NCI-H460 (cell line): Measurements from ENCODE around the gene TMEM183A. TPM values are rescaled to one million over a fixed set of nuclear protein-coding genes. Genes with fewer than 3 reads are reported as not detected.

ENCODE experiments used
- DNase-seq: peaks from one replicate; pipeline ENCODE4 v3.0.0-alpha.2; 2016; ENCODE audit warnings: low read depth; ENCODE audit errors: extremely low read depth
- total RNA-seq: library from RNA; depleted of rRNA; stranded (reverse); fragments of >200 nt; shearing (Covaris generic); gene quantifications from 2 replicates; pipeline ENCODE4 v1.2.3, GENCODE V29; 2014

TMEM183A gene
- total RNA-seq, 1 experiment from 2014 or later, result 121 TPM

DNA sequence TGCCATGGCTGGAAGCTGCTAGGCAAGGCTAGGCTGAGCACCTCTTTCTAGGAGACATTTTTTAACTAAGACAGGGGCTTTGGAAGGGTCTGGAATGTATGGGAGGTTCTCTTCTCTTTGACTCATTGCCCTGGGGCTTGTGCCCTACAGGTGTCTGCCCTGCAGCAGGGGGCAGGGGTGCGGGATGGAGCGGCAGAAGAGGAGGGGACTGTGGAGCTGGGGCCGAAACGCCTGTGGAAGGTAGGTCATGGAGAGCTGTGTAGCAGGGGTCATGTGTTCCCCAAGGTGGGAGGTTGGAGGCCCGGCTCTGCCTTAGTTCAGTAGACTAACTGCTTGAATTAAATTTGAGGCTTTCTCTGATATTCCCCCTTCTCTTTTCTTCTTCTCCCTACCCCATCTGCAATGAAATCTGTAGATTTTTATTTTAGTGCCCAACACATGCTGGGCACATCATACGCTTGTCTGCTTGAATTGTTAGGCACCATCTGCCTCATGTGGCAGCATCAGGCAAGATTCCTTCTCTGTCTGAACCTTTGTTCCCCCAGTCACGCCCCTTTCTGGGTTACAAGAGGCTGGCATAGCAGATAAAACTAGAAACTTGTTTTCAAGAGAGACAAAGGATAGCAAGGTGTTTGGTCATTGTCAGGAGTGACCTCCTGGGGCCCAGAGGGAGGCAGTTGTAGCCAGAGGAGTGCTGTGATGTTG is 37.5 kb downstream of the TMEM183A start:
- DNase-seq, result no peak

DNA sequence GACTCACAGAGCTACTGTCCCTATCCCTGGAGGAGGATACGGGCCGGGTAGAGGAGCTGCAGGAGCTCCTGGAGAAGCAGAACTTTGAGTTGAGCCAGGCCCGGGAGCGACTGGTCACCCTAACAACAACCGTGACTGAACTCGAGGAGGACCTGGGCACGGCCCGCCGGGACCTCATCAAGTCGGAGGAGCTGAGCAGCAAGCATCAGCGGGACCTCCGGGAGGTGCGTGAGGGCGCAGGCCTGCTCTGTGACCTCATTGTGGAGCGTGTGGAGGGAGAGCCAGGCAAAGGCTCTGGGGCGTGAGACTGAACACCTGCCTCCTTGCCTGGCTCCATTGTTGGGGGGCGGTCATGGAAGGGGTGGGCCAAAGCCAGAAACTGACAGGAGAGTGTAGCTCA is 38.2 kb downstream of the TMEM183A start:
- DNase-seq, result no peak

DNA sequence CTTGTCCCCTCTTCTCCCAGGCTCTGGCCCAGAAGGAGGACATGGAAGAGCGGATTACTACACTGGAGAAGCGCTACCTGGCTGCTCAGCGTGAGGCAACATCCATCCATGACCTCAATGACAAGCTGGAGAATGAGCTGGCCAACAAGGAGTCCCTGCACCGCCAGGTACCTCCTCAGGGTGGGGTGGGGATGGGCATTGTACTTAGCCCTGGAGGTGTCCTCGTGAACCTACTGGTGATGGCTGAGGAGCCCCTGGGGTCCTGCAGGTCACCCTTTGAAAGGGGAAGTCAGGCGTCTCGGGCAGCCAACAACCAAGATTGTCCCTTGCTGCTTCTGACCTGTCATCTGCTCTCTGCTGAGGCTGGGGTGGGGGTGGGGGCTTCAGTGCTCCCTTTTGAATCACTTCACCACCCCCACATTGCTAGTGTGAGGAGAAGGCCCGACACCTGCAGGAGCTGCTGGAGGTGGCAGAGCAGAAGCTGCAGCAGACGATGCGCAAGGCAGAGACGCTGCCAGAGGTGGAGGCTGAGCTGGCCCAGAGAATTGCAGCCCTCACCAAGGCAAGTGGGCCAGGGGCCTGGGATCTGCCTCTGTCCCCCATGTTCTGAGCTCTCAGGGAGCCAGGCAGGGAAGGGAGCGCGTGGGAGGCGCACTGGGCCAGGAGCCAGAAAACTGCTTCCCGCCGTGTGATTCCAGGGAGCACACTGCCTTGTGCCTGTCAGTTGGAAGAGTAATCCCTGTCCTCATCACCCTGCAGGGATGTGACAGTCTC is 38.8 kb downstream of the TMEM183A start:
- DNase-seq, result no peak

DNA sequence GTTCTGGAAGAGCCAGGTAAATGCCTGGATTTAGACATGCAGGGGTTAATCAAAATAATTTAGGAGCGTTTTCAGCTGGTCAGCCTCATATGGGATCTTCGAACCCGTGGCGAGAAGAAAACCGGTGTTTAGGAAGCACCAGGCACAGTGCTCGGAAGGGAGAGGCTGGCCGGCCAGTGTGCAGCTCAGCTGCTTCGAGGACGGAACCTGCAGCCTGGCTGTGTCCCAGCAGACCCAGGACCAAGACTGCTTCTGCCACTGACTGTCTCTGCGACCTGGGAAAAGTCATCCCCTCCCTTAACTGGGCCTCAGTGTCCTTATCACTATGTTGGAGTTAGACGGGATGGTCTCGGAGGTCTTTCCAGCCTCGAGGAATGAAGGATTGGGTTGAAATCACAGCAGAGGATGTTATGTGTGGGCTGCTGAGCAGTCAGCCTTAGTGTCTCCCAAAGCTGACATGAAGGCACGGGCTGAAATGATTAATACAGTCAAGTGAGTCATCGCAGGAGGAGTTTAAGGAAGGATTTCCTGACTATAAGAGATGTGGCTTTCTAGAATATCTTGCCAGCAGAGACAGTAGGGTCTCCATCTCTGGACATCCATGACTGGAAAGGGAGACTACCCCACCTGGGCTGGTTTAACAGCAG is 39.9 kb downstream of the TMEM183A start:
- no peak for DNase-seq

DNA sequence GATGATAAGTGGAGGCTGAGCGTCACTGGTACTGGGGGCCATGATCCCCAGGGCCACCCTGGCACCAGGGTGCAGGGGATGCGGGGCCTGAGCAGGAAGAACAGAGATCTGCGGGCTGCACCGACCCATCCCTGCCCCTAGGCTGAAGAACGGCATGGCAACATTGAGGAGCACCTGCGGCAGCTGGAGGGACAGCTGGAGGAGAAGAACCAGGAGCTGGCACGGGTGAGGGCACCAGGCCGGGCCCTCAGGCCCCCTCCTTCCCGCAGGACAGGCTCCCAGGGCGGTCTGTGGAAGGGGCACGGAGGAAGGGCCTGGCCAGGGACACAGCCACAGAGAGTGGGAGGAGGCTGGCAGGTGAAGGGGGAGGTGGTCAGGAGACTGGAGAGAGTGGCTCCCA is 40.9 kb downstream of the TMEM183A start:
- no peak for DNase-seq

DNA sequence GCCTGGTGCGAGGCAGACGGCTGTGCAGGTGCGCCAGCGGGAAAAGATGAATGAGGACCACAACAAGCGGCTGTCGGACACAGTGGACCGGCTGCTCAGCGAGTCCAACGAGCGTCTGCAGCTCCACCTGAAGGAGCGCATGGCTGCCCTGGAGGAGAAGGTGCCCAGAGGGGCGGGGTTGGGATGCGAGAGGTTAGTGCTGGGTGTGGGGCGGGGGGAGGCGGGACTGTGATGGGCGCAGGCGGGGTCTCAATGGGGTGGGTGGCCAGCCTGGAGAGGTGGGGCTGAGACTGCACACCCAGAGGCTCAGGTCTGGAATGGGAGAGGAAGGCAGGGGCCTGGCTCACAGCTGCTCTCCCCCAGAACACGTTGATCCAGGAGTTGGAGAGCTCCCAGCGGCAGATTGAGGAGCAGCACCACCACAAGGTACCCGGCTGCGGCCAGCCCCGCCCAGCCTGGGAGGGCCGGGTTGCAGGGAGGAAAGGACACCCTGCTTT is 41.4 kb downstream of the TMEM183A start:
- DNase-seq, result no peak

DNA sequence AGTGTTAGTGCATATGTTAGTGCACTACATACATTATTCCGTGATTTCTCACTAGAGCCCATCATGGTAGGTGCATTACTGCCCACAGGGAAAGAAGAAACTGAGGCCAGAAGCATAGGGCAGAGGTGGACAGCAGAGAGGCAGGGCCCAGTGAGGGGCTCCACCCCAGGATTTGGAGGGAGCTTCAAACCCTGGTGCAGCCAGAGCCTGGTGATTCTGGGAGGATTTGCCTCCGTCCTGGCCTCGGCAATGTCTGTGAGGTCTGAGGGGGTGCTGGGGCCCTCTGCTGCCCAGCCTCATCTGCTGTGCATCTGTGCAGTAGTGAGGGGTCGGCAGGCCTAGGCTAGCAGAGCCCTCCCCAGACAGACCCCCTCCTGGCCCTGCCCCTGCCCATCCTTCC is 41.9 kb downstream of the TMEM183A start:
- no peak for DNase-seq

DNA sequence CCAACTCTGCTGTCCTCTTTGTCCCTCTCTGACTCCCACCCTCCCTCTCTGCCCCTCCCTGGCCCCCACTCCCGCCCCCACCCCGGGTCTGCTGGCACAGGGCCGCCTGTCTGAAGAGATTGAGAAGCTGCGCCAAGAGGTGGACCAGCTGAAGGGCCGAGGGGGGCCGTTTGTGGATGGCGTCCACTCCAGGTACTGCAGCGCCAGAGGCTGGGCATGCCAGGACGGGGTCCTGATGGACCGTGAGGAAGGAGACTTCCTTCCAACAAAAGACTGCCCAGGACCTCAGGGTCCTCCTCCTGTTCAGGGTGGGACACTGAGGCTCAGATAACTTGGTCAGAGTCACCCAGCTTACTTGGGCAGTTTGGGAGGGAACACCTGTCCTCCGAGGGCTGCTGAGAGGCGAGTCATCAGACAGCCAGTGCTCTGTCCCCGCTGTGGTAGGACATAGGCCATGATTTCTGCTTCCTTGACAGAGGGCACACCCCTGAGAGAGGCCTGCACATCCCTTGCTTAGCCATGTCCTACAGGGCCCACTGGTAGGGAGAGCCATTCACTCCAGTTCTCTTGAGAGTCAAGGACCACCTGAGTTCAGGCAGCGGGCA is 42.5 kb downstream of the TMEM183A start:
- no peak for DNase-seq

DNA sequence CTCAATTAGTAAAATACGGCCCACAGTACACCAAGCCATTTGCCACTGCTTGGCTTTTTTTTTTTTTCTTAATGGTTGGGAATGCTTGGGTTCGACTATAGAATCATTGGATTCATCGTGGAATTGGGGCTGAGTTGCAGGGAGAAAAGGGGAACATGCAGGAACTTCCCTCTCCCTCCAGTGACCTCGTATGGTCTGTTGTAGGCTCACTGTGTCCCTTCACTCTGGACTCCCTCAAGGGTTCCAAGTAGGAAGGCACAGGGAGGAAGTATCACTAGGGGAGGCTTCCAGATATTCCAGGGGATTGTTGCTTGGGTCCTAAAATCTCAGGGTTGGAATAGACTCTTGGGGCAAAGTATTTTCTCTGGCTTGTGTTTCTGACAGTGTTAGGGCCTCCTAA is 43.7 kb downstream of the TMEM183A start:
- DNase-seq, result no peak

DNA sequence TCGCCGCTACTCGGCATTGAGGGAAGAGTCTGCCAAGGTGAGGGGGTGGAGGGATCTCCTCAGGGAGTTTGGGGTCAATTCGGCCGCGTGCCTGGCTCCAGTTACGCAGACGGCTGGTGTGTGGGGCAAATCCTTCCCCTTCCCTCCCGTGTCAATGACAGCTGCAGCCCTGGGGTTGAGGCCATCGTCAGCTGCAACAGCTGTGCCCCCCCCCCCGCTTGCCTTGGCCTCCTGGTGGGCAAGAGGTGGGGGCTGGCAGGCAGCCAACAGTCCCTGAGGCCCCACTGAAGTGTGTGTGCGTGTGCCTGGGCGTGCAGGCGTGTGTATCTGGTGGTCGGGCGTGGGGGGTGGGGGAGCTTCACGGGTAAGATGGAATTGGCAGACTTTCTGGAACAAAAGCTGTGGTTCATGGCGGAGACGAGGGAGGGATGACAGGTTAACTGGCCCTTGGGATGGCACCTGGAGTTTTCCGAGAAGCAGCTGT is 44.7 kb downstream of the TMEM183A start:
- DNase-seq, result no peak

DNA sequence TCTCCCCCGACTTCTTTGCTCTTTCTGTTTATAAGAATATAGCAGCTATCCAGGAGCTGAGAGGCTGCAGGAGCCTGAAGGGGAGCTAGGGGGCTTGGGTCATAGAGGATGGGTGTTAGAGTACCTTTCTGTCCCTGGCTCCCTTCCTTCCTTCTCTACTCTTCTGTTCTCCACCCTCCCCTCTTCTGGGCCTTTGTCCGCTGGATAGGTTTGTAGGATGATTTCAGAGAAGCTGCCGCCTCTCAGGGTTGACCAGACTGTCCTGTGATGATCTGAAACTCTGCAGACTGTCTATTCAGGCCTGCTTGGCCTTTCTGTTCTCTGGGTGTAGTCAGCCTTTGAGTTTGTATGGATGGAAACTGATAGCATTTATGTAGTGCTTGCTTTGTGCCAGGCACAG is 45.4 kb downstream of the TMEM183A start:
- no peak for DNase-seq

DNA sequence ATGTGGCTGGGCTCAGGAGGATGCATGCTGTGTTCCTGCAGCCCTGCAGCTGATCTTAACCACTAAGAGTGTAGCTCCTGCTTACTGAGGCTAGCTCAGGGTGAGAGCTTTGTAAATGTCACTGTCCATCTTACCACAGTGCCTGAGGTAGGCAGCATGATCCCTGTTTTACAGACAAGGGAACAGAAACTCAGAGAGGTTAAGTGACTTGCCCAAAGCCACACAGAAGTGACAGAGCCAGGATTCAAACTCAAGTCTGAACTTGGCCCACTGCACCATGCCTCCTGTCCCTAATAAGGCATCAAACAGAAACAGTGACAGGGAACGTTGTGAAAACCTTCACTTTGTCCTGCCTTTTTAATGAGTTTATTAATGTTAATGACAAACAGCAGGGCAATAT is 47.0 kb downstream of the TMEM183A start:
- DNase-seq, result no peak

DNA sequence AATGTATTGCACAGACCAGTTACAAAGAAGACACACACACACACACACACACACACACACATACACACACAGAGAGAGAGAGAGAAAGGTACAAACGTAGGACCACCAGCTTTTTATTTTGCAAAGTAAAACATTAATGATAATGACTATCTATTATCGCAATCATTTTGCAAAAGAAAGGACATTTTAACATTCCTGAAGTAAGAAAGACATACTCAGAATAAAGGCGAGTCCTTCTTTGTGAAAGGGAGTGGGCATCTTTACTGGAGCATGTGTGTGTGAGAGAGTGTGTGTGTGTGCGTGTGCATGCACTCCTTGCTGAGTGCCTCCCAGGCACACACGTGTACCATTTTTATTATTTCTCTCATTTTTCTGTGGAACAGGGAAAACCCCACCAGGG is 47.5 kb downstream of the TMEM183A start:
- DNase-seq, result no peak

DNA sequence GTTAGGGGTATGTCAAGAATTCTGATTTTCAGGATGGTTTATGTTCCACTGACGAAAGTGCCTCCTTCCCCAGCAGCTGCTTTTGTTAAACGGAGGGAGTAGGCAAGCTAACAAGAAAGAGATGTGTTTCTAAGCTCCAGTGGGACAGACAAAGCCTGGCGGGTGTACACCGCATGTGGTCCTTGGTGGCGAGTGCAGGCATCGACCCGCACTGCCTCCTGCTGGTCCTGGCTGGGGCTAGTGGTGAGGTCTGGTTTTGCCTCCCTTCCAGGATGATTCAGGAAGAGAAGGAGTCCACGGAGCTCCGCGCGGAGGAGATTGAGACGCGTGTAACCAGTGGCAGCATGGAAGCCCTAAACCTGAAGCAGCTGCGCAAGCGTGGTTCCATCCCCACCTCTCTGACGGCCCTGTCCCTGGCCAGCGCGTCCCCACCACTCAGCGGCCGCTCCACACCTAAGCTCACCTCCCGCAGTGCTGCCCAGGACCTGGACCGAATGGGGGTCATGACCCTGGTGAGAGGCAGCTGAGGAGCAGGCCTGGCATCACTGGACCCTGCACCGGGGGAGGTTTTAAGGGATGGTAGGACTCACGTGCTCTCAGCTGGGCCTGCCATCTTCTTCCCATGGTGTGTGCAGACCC is 48.1 kb downstream of the TMEM183A start:
- no peak for DNase-seq

DNA sequence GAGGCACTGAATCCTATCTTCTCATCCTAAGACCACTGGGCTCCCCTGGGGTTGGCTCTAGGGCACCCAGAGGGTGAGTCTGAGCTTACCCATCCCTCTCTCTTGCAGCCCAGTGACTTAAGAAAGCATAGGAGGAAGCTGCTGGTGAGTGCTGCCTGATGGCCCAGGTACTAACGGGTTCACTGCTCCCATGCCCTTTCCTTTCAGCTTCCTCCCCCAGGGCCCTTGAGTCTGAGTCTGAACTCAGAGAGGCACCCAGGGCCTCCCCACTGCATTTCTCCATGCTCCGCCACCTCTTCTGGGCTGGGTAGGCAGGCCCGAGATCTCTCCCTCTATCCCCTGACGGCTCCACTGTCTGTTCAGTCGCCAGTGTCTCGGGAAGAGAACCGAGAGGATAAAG is 48.8 kb downstream of the TMEM183A start:
- no peak for DNase-seq

DNA sequence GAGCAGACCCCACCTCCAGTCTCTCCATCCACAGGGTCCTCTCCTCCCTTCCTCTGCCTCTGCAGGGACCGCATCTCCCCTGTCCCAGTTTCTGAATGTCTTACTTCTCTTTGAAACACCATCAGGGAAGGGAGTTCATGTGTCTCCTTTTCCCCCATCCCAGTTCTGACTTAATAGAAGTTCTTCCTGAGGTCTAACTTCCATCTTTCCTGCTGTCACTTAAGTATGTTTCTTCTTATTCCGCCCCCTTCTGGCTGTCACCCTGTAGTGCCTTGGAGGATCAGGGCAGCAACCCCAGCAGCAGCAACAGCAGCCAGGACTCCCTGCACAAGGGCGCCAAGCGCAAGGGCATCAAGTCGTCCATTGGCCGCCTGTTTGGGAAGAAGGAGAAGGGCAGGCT is 49.3 kb downstream of the TMEM183A start:
- DNase-seq, result no peak

DNA sequence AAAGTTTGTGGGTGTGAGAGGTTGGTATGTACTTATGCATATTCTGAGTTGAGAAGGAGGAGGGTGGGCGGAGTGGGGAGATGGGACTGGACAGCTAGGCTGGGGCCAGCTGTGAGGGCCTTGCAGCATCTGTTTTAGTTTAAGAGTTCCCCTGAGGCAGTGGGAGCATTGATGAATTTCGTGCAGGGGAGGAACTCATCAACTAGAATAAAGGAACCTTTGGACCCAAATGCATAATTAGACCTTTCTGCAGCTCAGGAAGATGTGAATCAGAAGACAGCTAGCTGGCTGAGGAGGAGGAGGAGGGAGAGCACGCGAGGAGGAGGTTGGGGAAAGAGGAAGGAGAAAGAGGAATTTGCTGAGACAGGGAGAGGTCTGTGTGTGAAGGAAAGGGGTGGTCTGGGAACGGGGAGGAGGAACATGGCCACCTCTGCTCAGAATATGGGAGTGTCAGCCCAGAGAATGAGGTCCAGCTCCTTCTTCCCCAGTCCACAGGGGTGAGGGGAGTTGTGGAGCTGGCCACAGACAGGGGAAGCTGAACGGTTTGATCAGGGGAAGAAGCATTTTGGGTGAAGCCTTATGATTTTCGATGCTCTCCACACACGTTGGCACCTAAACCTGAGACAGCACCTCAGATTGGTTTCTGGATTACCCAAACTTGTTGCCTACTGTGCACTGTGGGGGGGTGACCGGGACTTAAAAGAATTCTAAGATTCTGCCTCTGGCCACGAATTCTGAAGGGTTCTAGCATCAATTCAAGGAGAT is 50.9 kb downstream of the TMEM183A start:
- no peak for DNase-seq

DNA sequence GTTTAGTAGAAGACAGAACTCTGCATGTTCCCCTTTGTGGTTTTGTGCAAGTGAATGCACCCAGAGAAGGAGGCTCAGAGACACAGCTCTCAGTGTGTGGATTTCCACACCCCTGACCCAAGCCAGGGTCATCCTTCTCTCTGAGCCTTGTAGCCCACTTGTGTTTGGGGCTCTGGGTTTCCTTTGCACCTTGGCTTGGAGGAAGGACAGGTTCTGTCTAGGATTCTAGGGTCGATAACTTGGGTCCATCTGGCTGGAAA is 51.4 kb downstream of the TMEM183A start:
- no peak for DNase-seq

DNA sequence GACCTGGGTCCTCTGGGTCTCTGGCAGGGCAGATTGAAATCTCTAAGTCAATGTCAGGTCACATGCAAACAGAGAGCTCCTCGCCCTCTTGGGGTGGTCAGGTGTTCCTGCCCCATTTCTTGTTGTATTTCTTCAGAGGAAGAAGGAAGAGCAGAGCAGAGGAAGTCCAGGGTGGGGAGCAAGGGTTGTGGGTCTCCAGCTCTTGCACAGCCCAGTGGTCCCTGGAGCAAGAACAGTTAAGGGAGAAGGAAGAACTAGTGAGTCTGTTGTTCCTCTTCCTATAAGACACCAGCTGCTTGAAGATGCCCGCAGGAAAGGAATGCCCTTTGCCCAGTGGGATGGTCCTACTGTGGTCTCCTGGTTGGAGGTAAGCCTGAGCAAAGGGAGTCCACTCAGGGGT is 52.3 kb downstream of the TMEM183A start:
- DNase-seq, result no peak

DNA sequence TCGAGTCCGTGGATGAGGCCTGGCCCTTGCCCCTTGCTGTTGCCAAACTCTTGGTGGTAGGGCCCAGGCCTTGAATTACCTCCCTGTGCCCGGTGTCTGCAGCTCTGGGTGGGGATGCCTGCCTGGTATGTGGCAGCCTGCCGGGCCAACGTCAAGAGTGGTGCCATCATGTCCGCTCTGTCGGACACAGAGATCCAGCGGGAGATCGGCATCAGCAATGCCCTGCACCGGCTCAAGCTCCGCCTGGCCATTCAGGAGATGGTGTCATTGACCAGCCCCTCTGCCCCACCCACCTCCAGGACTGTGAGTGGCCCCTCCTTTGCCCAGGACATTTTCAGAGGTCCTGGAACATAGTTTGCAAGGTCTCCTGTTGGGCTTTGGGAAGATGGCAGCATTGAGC is 52.9 kb downstream of the TMEM183A start:
- DNase-seq, result no peak
